ENCODE results near the gene PVALEF. TPM values are rescaled to one million over a fixed set of nuclear protein-coding genes. Genes with fewer than 3 reads are reported as not detected.

The PVALEF gene
- total and polyA plus RNA-seq, 8 donors: 0.11 to 0.74 (median 0.25) TPM; not detected in 2

- Histone ChIP-seq H3K4me3 (no peak overlapping the region), H3K27ac (no peak overlapping the region), H3K4me1 (peaks cover 0 to 7% of the 10 kb centered on the region in 2 donors), H3K36me3 (peaks cover 0 to 62% of the 10 kb centered on the region in 2 donors), H3K27me3 (no peaks in the 10 kb centered on the region), H3K9me3 (no peaks in the 10 kb centered on the region)
- ATAC-seq (no peak), DNase-seq (no peak)
- TF ChIP-seq CTCF (IDR thresholded peaks at IDR 0.05): no peak
- intact Hi-C loops (cut with DNase I): no loop called here
These were observed 29.0 kb downstream of the PVALEF start for GRCh38 chr17:81194225-81194760.

- ATAC-seq (no peak), DNase-seq (no peak)
- TF ChIP-seq CTCF (IDR thresholded peaks at IDR 0.05): no peak
- H3K27me3 ChIP-seq: no peaks in the 10 kb centered on the region
- H3K4me1 ChIP-seq: peaks cover 0 to 13% of the 10 kb centered on the region in 2 donors
- intact Hi-C loops (cut with DNase I): no loop called here
- H3K4me3 ChIP-seq: no peak overlapping the region
- H3K36me3 ChIP-seq: peaks cover 0 to 57% of the 10 kb centered on the region in 2 donors
- no peaks in the 10 kb centered on the region for H3K9me3 ChIP-seq
- H3K27ac ChIP-seq: no peak overlapping the region
These were observed 29.9 kb downstream of the PVALEF start for GRCh38 chr17:81194941-81195901.

- no peak for ATAC-seq
- no peaks in the 10 kb centered on the region for H3K9me3 ChIP-seq
- intact Hi-C loops (cut with DNase I): no loop called here
- H3K36me3 ChIP-seq: peaks cover 0 to 49% of the 10 kb centered on the region in 2 donors
- H3K4me3 ChIP-seq: no peak overlapping the region
- H3K27me3 ChIP-seq: no peaks in the 10 kb centered on the region
- peaks cover 0 to 21% of the 10 kb centered on the region in 2 donors for H3K4me1 ChIP-seq
- DNase-seq: peak in 1 of 4 donors; percentile 47
- H3K27ac ChIP-seq: no peak overlapping the region
- TF ChIP-seq CTCF (IDR thresholded peaks at IDR 0.05): no peak
These were observed 30.7 kb downstream of the PVALEF start for GRCh38 chr17:81195941-81196495.

- no peaks in the 10 kb centered on the region for H3K9me3 ChIP-seq
- no peaks in the 10 kb centered on the region for H3K27me3 ChIP-seq
- no peak for ATAC-seq
- H3K4me1 ChIP-seq: peaks cover 0 to 22% of the 10 kb centered on the region in 2 donors
- H3K4me3 ChIP-seq: no peak overlapping the region
- intact Hi-C loops (cut with DNase I): no loop called here
- no peak overlapping the region for H3K27ac ChIP-seq
- H3K36me3 ChIP-seq: peaks cover 0 to 46% of the 10 kb centered on the region in 2 donors
- TF ChIP-seq CTCF (IDR thresholded peaks at IDR 0.05): no peak
- DNase-seq: peak in 1 of 4 donors; percentile 76
These were observed 31.4 kb downstream of the PVALEF start for GRCh38 chr17:81196505-81197408.

Measured in left lung (tissue), 10 donors.